ACC112 (cell line): Measurements from ENCODE around the gene RAB38.

ENCODE experiments used
- H2AFZ ChIP-seq: fragments of 200-600 bp; sonication (generic); one replicate; pipeline ENCODE4 v1.6.0; 2017; ENCODE audit warnings: antibody characterized with exemption, low read length; ENCODE audit not compliant: unreplicated experiment
- H3K27ac ChIP-seq: fragments of 200-600 bp; sonication (generic); 2 replicates; pipeline ENCODE4 v1.5.1; 2014; ENCODE audit warnings: low read depth, mild to moderate bottlenecking, antibody characterized with exemption, low read length, moderate library complexity
- H3K27me3 ChIP-seq: fragments of 200-600 bp; sonication (generic); 2 replicates; pipeline ENCODE4 v1.6.1; 2014; ENCODE audit warnings: mild to moderate bottlenecking, antibody characterized with exemption, low read length, moderate library complexity, mixed read lengths; ENCODE audit not compliant: insufficient read depth
- H3K36me3 ChIP-seq: fragments of 200-600 bp; sonication (generic); 2 replicates; pipeline ENCODE4 v1.6.1; 2016; ENCODE audit warnings: mild to moderate bottlenecking, antibody characterized with exemption, low read length, moderate library complexity, mixed read lengths; ENCODE audit not compliant: insufficient read depth
- H3K4me1 ChIP-seq: fragments of 200-600 bp; sonication (generic); one replicate; pipeline ENCODE4 v1.6.1; 2016; ENCODE audit warnings: low read length, mixed read lengths; ENCODE audit not compliant: insufficient read depth, unreplicated experiment, control insufficient read depth
- H3K4me3 ChIP-seq: fragments of 200-600 bp; sonication (generic); 2 replicates; pipeline ENCODE4 v1.5.1; 2014; ENCODE audit warnings: mild to moderate bottlenecking, low read depth, low read length
- H3K79me2 ChIP-seq: fragments of 200-600 bp; sonication (generic); one replicate; pipeline ENCODE4 v1.6.0; 2016; ENCODE audit warnings: low read length; ENCODE audit not compliant: control insufficient read depth, unreplicated experiment, insufficient read depth

RAB38 gene

GRCh38 chr11:88193278-88193677 lies 18.0 kb upstream of the RAB38 start:
- no peak overlapping the region for H3K27ac ChIP-seq
- no peaks in the 10 kb centered on the region for H3K27me3 ChIP-seq
- no peak overlapping the region for H3K4me3 ChIP-seq
- no peaks in the 10 kb centered on the region for H3K36me3 ChIP-seq
- H3K4me1 ChIP-seq, result no peaks in the 10 kb centered on the region
- H2AFZ ChIP-seq, result no peak overlapping the region
- no peaks in the 10 kb centered on the region for H3K79me2 ChIP-seq

DNA sequence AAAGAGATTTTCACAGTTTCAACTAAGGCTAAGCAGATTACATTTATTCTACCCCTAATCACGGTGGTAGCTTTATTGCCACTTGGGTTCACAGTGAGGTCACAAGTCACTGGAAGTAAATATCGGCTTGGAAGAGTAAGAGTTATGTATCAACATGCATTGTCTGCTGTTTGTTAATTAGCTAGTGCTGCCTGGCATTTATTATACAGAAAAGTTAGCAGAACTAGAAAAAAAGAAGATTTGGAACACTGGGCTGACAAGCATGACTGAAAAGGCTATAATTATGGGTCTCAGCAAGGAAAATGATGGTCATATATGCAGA lies 13.7 kb upstream of the RAB38 start:
- Histone ChIP-seq H3K27ac (no peak overlapping the region), H3K4me1 (no peaks in the 10 kb centered on the region), H2AFZ (no peak overlapping the region), H3K27me3 (no peaks in the 10 kb centered on the region), H3K4me3 (no peak overlapping the region), H3K36me3 (no peaks in the 10 kb centered on the region), H3K79me2 (no peaks in the 10 kb centered on the region)

GRCh38 chr11:88188251-88188931 lies 13.1 kb upstream of the RAB38 start:
- Histone ChIP-seq H3K36me3 (no peaks in the 10 kb centered on the region), H3K27ac (no peak overlapping the region)

GRCh38 chr11:88183233-88183632 lies 8.0 kb upstream of the RAB38 start:
- no peaks in the 10 kb centered on the region for H3K79me2 ChIP-seq
- peaks cover 6% of the 10 kb centered on the region for H3K4me1 ChIP-seq
- H3K4me3 ChIP-seq, result no peak overlapping the region
- no peak overlapping the region for H2AFZ ChIP-seq
- no peak overlapping the region for H3K27ac ChIP-seq
- H3K27me3 ChIP-seq, result no peaks in the 10 kb centered on the region
- no peaks in the 10 kb centered on the region for H3K36me3 ChIP-seq

More at GRCh38 chr11:88188251-88188931, 13.1 kb upstream of the RAB38 start:
- H3K79me2 ChIP-seq, result no peaks in the 10 kb centered on the region
- no peak overlapping the region for H2AFZ ChIP-seq
- H3K4me1 ChIP-seq, result no peaks in the 10 kb centered on the region
- H3K27me3 ChIP-seq, result no peaks in the 10 kb centered on the region
- H3K4me3 ChIP-seq, result no peak overlapping the region

- Histone ChIP-seq H3K79me2 (no peaks in the 10 kb centered on the region), H3K4me1 (peaks cover 6% of the 10 kb centered on the region), H2AFZ (no peak overlapping the region), H3K27me3 (no peaks in the 10 kb centered on the region), H3K27ac (no peak overlapping the region), H3K36me3 (no peaks in the 10 kb centered on the region), H3K4me3 (no peak overlapping the region)
Observed at GRCh38 chr11:88181776-88182175, 6.5 kb upstream of the RAB38 start.

- H3K4me3 ChIP-seq, result no peak overlapping the region
- H3K36me3 ChIP-seq, result no peaks in the 10 kb centered on the region
- no peak overlapping the region for H3K27ac ChIP-seq
- H3K79me2 ChIP-seq, result no peaks in the 10 kb centered on the region
- H2AFZ ChIP-seq, result no peak overlapping the region
- peaks cover 6% of the 10 kb centered on the region for H3K4me1 ChIP-seq
- H3K27me3 ChIP-seq, result no peaks in the 10 kb centered on the region
Observed at GRCh38 chr11:88179971-88180629, 4.9 kb upstream of the RAB38 start.

DNA sequence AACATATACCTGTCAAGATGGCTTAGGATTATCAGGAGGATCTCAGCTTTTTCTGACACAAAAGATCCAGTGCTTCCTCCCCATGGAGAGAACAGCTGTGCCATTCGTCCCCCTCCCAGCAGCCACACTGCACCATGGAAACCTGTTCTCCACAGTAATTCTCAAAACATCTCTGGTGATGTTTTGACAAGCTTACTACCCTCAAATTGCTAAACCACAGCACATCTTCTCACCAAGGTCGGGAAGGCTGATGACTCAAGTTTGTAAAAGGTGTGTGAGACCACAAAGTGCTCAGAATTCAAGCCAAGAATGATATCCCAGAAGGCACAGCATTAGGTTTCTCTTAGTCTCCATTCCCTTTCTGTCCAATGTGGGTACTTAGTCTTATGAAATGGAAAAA lies 3.9 kb upstream of the RAB38 start:
- no peaks in the 10 kb centered on the region for H3K79me2 ChIP-seq
- H3K36me3 ChIP-seq, result no peaks in the 10 kb centered on the region
- H3K27ac ChIP-seq, result no peak overlapping the region
- H3K4me1 ChIP-seq, result peaks cover 6% of the 10 kb centered on the region
- H3K4me3 ChIP-seq, result no peak overlapping the region
- no peaks in the 10 kb centered on the region for H3K27me3 ChIP-seq
- H2AFZ ChIP-seq, result no peak overlapping the region

DNA sequence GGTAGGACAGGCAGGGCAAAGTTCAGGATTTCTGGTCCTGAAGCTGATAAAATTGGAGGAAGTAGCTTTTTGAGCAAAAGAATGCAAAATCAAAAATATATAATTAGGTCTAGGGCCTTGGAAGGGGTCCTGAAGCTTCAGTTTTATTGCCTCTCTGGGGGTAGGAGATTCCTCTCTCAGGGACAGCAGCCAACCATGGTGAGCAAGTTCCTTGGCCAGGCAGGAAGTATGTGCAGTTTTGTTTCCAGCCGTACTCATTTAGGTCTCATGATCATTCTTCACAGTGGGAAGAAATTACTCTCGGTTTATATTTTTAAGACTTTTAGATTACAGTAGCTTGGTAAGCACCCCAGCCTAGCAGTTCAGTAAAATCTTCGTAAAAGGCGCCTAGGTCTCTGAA lies 2.9 kb upstream of the RAB38 start:
- H3K4me3 ChIP-seq, result no peak overlapping the region
- H3K27me3 ChIP-seq, result no peaks in the 10 kb centered on the region
- no peaks in the 10 kb centered on the region for H3K79me2 ChIP-seq
- no peak overlapping the region for H2AFZ ChIP-seq
- H3K4me1 ChIP-seq, result peaks cover 6% of the 10 kb centered on the region
- H3K27ac ChIP-seq, result no peak overlapping the region
- H3K36me3 ChIP-seq, result no peaks in the 10 kb centered on the region

DNA sequence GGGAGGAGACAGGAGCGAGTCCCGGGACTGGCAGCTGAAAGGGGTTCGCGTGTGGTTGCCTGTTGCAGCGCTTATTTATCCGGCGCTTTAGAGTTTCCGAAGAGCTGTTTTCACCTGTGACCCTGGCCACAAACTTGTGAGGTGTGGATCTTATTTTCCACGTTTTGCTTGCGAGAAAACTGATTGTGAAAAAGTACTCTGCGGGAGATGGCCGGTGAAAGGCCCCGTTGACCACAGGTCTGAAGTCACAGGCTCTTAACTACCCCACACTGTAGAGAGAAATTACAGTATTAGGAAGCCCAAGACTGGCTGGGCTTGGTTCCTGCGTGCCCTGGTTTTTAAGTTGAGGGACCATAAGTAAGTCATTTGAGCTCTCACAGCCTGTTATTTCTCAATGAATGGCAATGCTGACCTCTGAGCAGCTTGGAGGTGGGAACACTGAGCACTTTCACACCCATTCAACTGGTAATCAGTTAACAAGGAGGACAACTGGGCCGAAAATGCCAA lies 379 bp upstream of the RAB38 start:
- Histone ChIP-seq H3K36me3 (no peaks in the 10 kb centered on the region), H3K4me1 (peaks cover 6% of the 10 kb centered on the region), H3K4me3 (no peak overlapping the region), H2AFZ (no peak overlapping the region), H3K27ac (no peak overlapping the region), H3K79me2 (no peaks in the 10 kb centered on the region), H3K27me3 (no peaks in the 10 kb centered on the region)

- Histone ChIP-seq H3K36me3 (no peaks in the 10 kb centered on the region), H3K79me2 (no peaks in the 10 kb centered on the region), H2AFZ (no peak overlapping the region), H3K4me1 (peaks cover 2% of the 10 kb centered on the region), H3K4me3 (no peak overlapping the region), H3K27me3 (no peaks in the 10 kb centered on the region), H3K27ac (peak overlapping the region; percentile 14; the same call in 1 of the 2 replicates)
Observed at GRCh38 chr11:88173956-88174355, 1.3 kb downstream of the RAB38 start.

DNA sequence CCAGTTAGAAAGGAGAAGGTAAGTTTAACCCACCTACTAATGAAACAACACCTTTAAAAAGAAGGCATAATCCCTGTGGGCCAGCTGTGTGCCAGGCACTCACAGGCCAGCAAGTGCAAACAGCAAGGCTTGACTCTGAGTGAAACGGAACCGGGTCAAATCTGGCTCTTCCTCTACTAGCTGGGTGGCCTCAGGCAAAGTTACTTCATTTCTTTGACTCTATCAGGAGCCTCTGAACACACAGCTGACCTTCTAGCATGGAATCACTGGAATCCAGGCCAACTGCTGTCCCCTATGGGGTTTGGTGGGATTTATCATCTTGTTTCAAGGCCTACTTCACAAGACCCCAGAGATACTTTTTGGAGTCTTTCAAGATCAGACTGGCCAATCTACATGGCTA lies 3.3 kb downstream of the RAB38 start:
- H3K27ac ChIP-seq, result no peak overlapping the region
- H3K79me2 ChIP-seq, result no peaks in the 10 kb centered on the region
- no peak overlapping the region for H3K4me3 ChIP-seq
- no peaks in the 10 kb centered on the region for H3K27me3 ChIP-seq
- no peak overlapping the region for H2AFZ ChIP-seq
- H3K4me1 ChIP-seq, result no peaks in the 10 kb centered on the region
- H3K36me3 ChIP-seq, result no peaks in the 10 kb centered on the region
